DND-41 (cell line): ENCODE results near the gene WDR59.
A peak's percentile ranks its signal among the peaks of the same experiment; 100 is the strongest.

Experiments used
- ATAC-seq: fragments of 200-7000 bp; cut with Tn5 transposase; 3 replicates; pipeline ENCODE4 v1.9.1; 2021; ENCODE audit warnings: low read depth; ENCODE audit not compliant: insufficient read depth
- DNase-seq: peaks from one replicate; pipeline ENCODE4 v3.0.0-alpha.2; 2020
- H2AFZ ChIP-seq: 2 replicates; pipeline ENCODE4 v1.6.0; 2012; ENCODE audit warnings: low read depth, low read length
- H3K27ac ChIP-seq: 2 replicates; pipeline ENCODE4 v1.5.1; 2012; ENCODE audit warnings: low read length, inconsistent platforms
- H3K27me3 ChIP-seq: fragments of 200-600 bp; sonication (generic); 2 replicates; pipeline ENCODE4 v1.6.0; 2012; ENCODE audit warnings: low read length, mild to moderate bottlenecking, inconsistent platforms; ENCODE audit not compliant: insufficient read depth, poor library complexity
- H3K36me3 ChIP-seq: 2 replicates; pipeline ENCODE4 v1.5.1; 2012; ENCODE audit warnings: low read length, inconsistent platforms; ENCODE audit not compliant: insufficient read depth
- H3K4me1 ChIP-seq: 2 replicates; pipeline ENCODE4 v1.5.1; 2012; ENCODE audit warnings: mild to moderate bottlenecking, low read length; ENCODE audit not compliant: insufficient read depth
- H3K4me2 ChIP-seq: 2 replicates; pipeline ENCODE4 v1.6.0; 2012; ENCODE audit warnings: mild to moderate bottlenecking, moderate library complexity, low read length, inconsistent platforms; ENCODE audit not compliant: insufficient read depth
- H3K4me3 ChIP-seq, 2 experiments: fragments of 200-600 bp in 1 of 2; shearing (Covaris generic) in 1 of 2; 2 replicates each; pipeline ENCODE4 v1.5.1; 2012 to 2016; ENCODE audit warnings: inconsistent platforms in 2 of 2, low read length in 2 of 2, mild to moderate bottlenecking in 2 of 2, low read depth in 1 of 2, moderate library complexity in 1 of 2
- H3K79me2 ChIP-seq: 2 replicates; pipeline ENCODE4 v1.6.0; 2012; ENCODE audit warnings: low read length, inconsistent platforms; ENCODE audit not compliant: insufficient read depth
- H3K9ac ChIP-seq: 2 replicates; pipeline ENCODE4 v1.6.0; 2012; ENCODE audit warnings: low read depth, mild to moderate bottlenecking, inconsistent platforms, low read length, moderate library complexity
- H3K9me3 ChIP-seq: 2 replicates; pipeline ENCODE4 v1.5.1; 2012; ENCODE audit warnings: low read length, moderate library complexity, mild to moderate bottlenecking, inconsistent platforms; ENCODE audit not compliant: insufficient read depth, severe bottlenecking
- H4K20me1 ChIP-seq: 2 replicates; pipeline ENCODE4 v1.6.0; 2012; ENCODE audit warnings: low read length; ENCODE audit not compliant: insufficient read depth
- CTCF ChIP-seq: IDR thresholded peaks from 2 replicates; pipeline ENCODE4 v1.5.1; 2012; ENCODE audit warnings: borderline replicate concordance, low read length, moderate library complexity, mild to moderate bottlenecking; ENCODE audit not compliant: poor library complexity, severe bottlenecking; ENCODE audit errors: extremely low read depth
- EZH2 ChIP-seq: IDR thresholded peaks from 3 replicates; pipeline ENCODE4 v1.6.1; 2012; ENCODE audit warnings: borderline replicate concordance, low read depth, mild to moderate bottlenecking, moderate library complexity, low read length, inconsistent platforms; ENCODE audit not compliant: severe bottlenecking

WDR59 gene

DNA sequence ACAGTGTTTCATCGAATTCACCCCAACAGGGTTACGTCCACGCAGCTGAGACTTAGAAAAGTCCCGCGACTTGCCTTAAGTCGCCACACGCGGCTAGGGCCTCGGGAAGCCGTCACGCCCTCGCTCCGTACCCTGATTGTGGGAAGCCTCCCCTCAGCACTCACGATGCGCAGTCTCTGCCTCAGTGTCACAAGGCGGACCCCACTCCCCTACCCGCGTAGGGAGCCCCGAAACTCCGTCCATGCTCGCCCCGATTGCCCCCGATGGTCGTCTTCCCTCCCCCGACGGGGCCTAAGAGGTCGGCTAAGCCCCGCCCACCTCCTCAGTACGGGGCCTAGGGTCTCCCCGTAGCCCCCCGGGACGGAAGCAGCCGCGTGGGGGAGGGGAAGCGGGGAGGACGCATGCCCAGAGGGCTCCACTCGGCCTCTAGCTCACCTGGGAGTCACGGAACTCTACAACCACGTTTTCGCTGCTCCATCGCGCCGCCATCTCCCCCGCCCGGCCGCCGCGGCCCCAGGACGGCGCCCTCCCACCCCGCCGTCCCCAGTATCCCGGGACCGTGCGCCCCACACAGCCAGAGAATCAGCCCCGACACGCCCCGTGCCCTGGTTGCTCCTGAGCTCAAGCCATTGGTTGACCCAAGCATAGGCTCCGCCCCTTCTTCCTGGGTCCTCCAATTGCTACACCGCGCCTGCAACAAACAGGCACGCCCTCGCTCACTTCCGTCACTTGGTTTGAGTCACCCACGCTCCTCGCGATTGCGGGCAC is at the start of gene WDR59:
Gene WDR59 (minus strand): TSS at position 595 of the 768 bp plus-strand sequence. CDS start 106 bp downstream, at position 489.
- H3K4me1 ChIP-seq, result peaks cover 30% of the 10 kb centered on the region
- H3K9ac ChIP-seq, result peak within 1 kb of the TSS; percentile 60
- TF ChIP-seq CTCF (no peak), EZH2 (no peak)
- no peaks in the 10 kb centered on the region for H3K27me3 ChIP-seq
- peak; percentile 100 for DNase-seq
- peaks cover 4% of the 10 kb centered on the region; the same call in 1 of the 2 replicates for H4K20me1 ChIP-seq
- peaks cover 43% of the 10 kb centered on the region for H3K79me2 ChIP-seq
- peak within 1 kb of the TSS; percentile 81 for H3K4me2 ChIP-seq
- H3K27ac ChIP-seq, result peak within 1 kb of the TSS; percentile 54
- H2AFZ ChIP-seq, result peak within 1 kb of the TSS; percentile 65
- no peaks in the 10 kb centered on the region; the same call in 1 of the 2 replicates for H3K36me3 ChIP-seq
- ATAC-seq, result peak; percentile 99
- H3K4me3 ChIP-seq, result peak within 1 kb of the TSS; percentile 33 to 70; a peak in 3 of 4 replicates
- H3K9me3 ChIP-seq, result no peaks in the 10 kb centered on the region

- no peak overlapping the region for H3K4me2 ChIP-seq
- H3K27ac ChIP-seq, result no peak overlapping the region
- H3K9ac ChIP-seq, result no peak overlapping the region
- H3K36me3 ChIP-seq, result peaks cover 56% of the 10 kb centered on the region
- no peak for ATAC-seq
- peaks cover 100% of the 10 kb centered on the region for H3K79me2 ChIP-seq
- no peaks in the 10 kb centered on the region for H3K9me3 ChIP-seq
- H3K4me1 ChIP-seq, result peaks cover under 1% of the 10 kb centered on the region
- H4K20me1 ChIP-seq, result peaks cover 71% of the 10 kb centered on the region
- H3K4me3 ChIP-seq, result no peak overlapping the region
- H2AFZ ChIP-seq, result no peak overlapping the region
- H3K27me3 ChIP-seq, result no peaks in the 10 kb centered on the region
- TF ChIP-seq EZH2 (no peak), CTCF (no peak)
- no peak for DNase-seq
Measured at GRCh38 chr16:75032655-75033054, 47.7 kb upstream of the WDR59 start.

GRCh38 chr16:75029854-75030253 is 44.9 kb upstream of the WDR59 start:
- no peak overlapping the region for H3K4me3 ChIP-seq
- H3K4me1 ChIP-seq, result peaks cover 8% of the 10 kb centered on the region
- H3K27me3 ChIP-seq, result no peaks in the 10 kb centered on the region
- ATAC-seq (no peak), DNase-seq (no peak)
- no peak overlapping the region for H3K9ac ChIP-seq
- H2AFZ ChIP-seq, result no peak overlapping the region
- peaks cover 98% of the 10 kb centered on the region for H3K79me2 ChIP-seq
- no peaks in the 10 kb centered on the region for H3K9me3 ChIP-seq
- H3K36me3 ChIP-seq, result peaks cover 45% of the 10 kb centered on the region
- H3K27ac ChIP-seq, result no peak overlapping the region
- peaks cover 77% of the 10 kb centered on the region for H4K20me1 ChIP-seq
- no peak overlapping the region for H3K4me2 ChIP-seq
- no peak for TF ChIP-seq CTCF
- TF ChIP-seq EZH2, result no peak
